ENCODE measurements around the gene PPP2R5C.
A peak's percentile ranks its signal among the peaks of the same experiment; 100 is the strongest.

PPP2R5C gene

GRCh38 chr14:101755591-101756324 is 5.8 kb upstream of the PPP2R5C start (continued):
- TF ChIP-seq REST (tag by site-specific recombination; IDR thresholded peaks at IDR 0.05) (no peak), ZNF560 (tag by site-specific recombination; IDR thresholded peaks at IDR 0.05; ENCODE audit: borderline replicate concordance) (no peak), ZNF626 (tag by site-specific recombination; IDR thresholded peaks at IDR 0.05) (no peak), ZNF830 (tag by site-specific recombination; IDR thresholded peaks at IDR 0.05; ENCODE audit: low read depth) (no peak), ELK4 (IDR thresholded peaks at IDR 0.05; ENCODE audit: borderline replicate concordance, low read depth, low read length) (no peak)

GRCh38 chr14:101757064-101757838 is 4.3 kb upstream of the PPP2R5C start:
- Histone ChIP-seq H3K4me3 (ENCODE audit: low read depth, low read length) (no peak overlapping the region), H3K9me3 (ENCODE audit: control insufficient read depth, insufficient read depth, low read depth, low read length) (no peaks in the 10 kb centered on the region), H3K36me3 (ENCODE audit: control insufficient read depth in 2 of 2, insufficient read depth in 1 of 2, low read length in 2 of 2) (no peaks in the 10 kb centered on the region), H3K4me1 (ENCODE audit: control insufficient read depth, insufficient read depth, low read length) (peaks cover 3% of the 10 kb centered on the region), H3K27ac (ENCODE audit: extremely low read depth, low read depth, low read length) (no peak overlapping the region)
- ChIA-PET POLR2A (no interaction called here), CTCF (interaction anchor here (0.7 kb wide), 1 partner anchor 105 kb away, joined by 3 read pairs; no protein-coding TSS in a partner anchor)
- TF ChIP-seq BCL11A (tag by site-specific recombination; IDR thresholded peaks at IDR 0.05; ENCODE audit: low read depth) (no peak), ATF2 (tag by site-specific recombination; IDR thresholded peaks at IDR 0.05; ENCODE audit: low read depth) (no peak), KLF1 (tag by site-specific recombination; IDR thresholded peaks at IDR 0.05) (peak; percentile 42; the same call in 1 of the 2 replicates), ZNF26 (tag by site-specific recombination; IDR thresholded peaks at IDR 0.05) (no peak), ZNF248 (tag by site-specific recombination; IDR thresholded peaks at IDR 0.05) (no peak)

GRCh38 chr14:101757839-101758211 is 3.7 kb upstream of the PPP2R5C start:
- Histone ChIP-seq H3K4me1 (ENCODE audit: control insufficient read depth, insufficient read depth, low read length) (peaks cover 3% of the 10 kb centered on the region), H3K9me3 (ENCODE audit: control insufficient read depth, insufficient read depth, low read depth, low read length) (no peaks in the 10 kb centered on the region), H3K27ac (ENCODE audit: extremely low read depth, low read depth, low read length) (no peak overlapping the region), H3K4me3 (ENCODE audit: low read depth, low read length) (no peak overlapping the region), H3K36me3 (ENCODE audit: control insufficient read depth in 2 of 2, insufficient read depth in 1 of 2, low read length in 2 of 2) (no peaks in the 10 kb centered on the region)
- ChIA-PET CTCF (no interaction called here), POLR2A (no interaction called here)
- no peak for TF ChIP-seq ZNF473 (tag by site-specific recombination; IDR thresholded peaks at IDR 0.05)
- no peak for TF ChIP-seq ZBTB17 (tag by site-specific recombination; IDR thresholded peaks at IDR 0.05)
- no peak for TF ChIP-seq KLF17 (tag by site-specific recombination; IDR thresholded peaks at IDR 0.05)
- TF ChIP-seq HIC1 (tag by site-specific recombination; IDR thresholded peaks at IDR 0.05), result no peak
- no peak for TF ChIP-seq ZNF221 (tag by site-specific recombination; IDR thresholded peaks at IDR 0.05; ENCODE audit: borderline replicate concordance)
- TF ChIP-seq ZNF354C (tag by site-specific recombination; IDR thresholded peaks at IDR 0.05; ENCODE audit: borderline replicate concordance, low read depth), result no peak
- TF ChIP-seq INSM2 (tag by site-specific recombination; IDR thresholded peaks at IDR 0.05), result no peak
- no peak for TF ChIP-seq IKZF3 (tag by site-specific recombination; IDR thresholded peaks at IDR 0.05)

Data from HEK293 (cell line).